Thyroid gland (tissue), 4 donors: ENCODE results near the gene UBC. TPM values are rescaled to one million over a fixed set of nuclear protein-coding genes. Genes with fewer than 3 reads are reported as not detected.
"Not testable (repeated sequence)": the region's sequence is repeated elsewhere in the genome, so short reads cannot be mapped to it uniquely, and the experiment has no call there.

Experiments
- DNase-seq, 2 donors: peaks; one replicate each; pipeline ENCODE4 v3.0.0-alpha.2; 2019
- H3K27ac ChIP-seq, 3 donors: fragments of 200-600 bp; sonication (generic); 1 replicate in 2 of 3; 2 replicates in 1 of 3; pipeline ENCODE4 v1.5.1; 2016 to 2019; ENCODE audit warnings: mild to moderate bottlenecking in 1 of 3, moderate library complexity in 1 of 3
- H3K27me3 ChIP-seq: fragments of 200-600 bp; sonication (generic); one replicate; pipeline ENCODE4 v1.5.1; 2019
- H3K36me3 ChIP-seq, 2 donors: fragments of 200-600 bp; sonication (generic); one replicate each; pipeline ENCODE4 v1.5.1; 2016 to 2019
- H3K4me1 ChIP-seq, 2 donors: fragments of 200-600 bp; sonication (generic); one replicate each; pipeline ENCODE4 v1.5.1; 2017 to 2019
- H3K4me3 ChIP-seq, 3 donors: fragments of 200-600 bp; sonication (generic); replicated peaks in 1 of 3; 1 replicate in 2 of 3; 2 replicates in 1 of 3; pipeline ENCODE4 v1.5.1; 2016; ENCODE audit warnings: mild to moderate bottlenecking in 1 of 3
- H3K9me3 ChIP-seq: fragments of 200-600 bp; sonication (generic); one replicate; pipeline ENCODE4 v1.5.1; 2017
- CTCF ChIP-seq, 6 experiments: fragments of 200-600 bp in 3 of 6; fragments of 450-650 bp in 3 of 6; sonication (generic) in 3 of 6; IDR thresholded peaks; one replicate each; pipeline ENCODE4 v1.5.1; 2016 to 2019; ENCODE audit warnings: antibody characterized with exemption in 6 of 6, mild to moderate bottlenecking in 2 of 6, inconsistent platforms in 1 of 6, moderate library complexity in 1 of 6
- POLR2A ChIP-seq, 2 donors: fragments of 450-650 bp; IDR thresholded peaks; one replicate each; pipeline ENCODE4 v1.6.1; 2017; ENCODE audit warnings: antibody characterized with exemption in 2 of 2, mild to moderate bottlenecking in 2 of 2, moderate library complexity in 1 of 2
- WGBS, 2 donors: methylation state at CpG; one replicate each; pipeline ENCODE4 v1.1.5; 2017; 5-methylcytosine and 5-hydroxymethylcytosine counted together
- intact Hi-C: fragments of 100-400 bp; cut with DNase I; formaldehyde crosslinking; loops from one replicate; pipeline ENCODE4 v1.15.1; 2023
- total RNA-seq, 4 donors: library from RNA; depleted of rRNA; stranded (reverse); fragments of >200 nt; gene quantifications; one replicate each; pipeline ENCODE4 v1.2.3, GENCODE V29; 2016

Gene UBC
- total RNA-seq, 4 donors from 2014 or later = 907 to 1,424 (median 1,000) TPM

DNA sequence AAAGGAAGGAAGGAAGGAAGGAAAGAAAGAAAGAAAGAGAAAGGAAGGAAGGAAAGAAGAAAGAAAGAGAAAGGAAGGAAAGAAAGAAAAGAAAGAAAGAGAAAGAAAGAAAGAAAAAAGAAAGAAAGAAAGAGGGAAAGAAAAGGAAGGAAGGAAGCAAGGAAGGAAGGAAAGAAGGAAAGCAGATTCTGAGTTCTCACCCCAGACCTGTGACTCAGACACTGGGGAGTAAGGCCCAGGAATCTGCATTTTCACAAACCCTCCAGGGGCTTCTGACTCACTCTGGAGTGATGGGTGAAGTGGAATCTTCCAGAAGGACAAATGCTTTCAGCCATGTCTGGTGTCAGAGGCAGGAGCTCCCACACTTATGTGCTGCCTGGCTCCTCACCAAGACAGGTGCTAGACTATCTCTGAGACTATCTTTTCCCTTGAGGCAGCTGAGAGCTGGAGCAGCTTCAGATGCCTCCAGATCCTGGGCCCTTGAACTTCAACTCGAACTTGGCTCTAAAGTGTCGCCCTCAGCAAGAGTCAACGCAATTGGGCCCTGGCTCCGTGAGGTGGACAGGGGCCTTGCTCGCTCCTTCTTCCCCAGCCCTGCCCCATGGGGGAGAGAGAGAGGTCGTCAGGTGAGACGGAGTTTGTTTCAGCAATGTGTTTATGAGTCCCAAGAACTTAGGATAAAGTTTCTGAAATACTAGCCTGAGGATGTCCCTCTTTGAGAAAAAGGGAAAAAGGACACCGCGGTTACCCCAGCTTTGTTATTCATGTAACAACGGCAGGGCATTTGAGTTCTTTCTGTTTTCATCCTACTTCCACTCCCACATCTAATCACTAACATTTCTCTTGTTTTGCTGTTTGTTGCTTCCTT is 31.0 kb downstream of the UBC start:
- H3K27me3 ChIP-seq = no peaks in the 10 kb centered on the region
- no peak for DNase-seq
- no peak overlapping the region for H3K27ac ChIP-seq
- WGBS, 2 donors = 67 to 74% methylated on average over 10 of the region's 10 CpGs
- no peak overlapping the region for H3K4me3 ChIP-seq
- H3K4me1 ChIP-seq = peaks cover 0 to 4% of the 10 kb centered on the region in 2 donors
- no peaks in the 10 kb centered on the region for H3K9me3 ChIP-seq
- intact Hi-C loops = no loop called here
- TF ChIP-seq POLR2A (IDR thresholded peaks at IDR 0.05) = no peak
- no peak for TF ChIP-seq CTCF (IDR thresholded peaks at IDR 0.05)
- H3K36me3 ChIP-seq = no peaks in the 10 kb centered on the region

DNA sequence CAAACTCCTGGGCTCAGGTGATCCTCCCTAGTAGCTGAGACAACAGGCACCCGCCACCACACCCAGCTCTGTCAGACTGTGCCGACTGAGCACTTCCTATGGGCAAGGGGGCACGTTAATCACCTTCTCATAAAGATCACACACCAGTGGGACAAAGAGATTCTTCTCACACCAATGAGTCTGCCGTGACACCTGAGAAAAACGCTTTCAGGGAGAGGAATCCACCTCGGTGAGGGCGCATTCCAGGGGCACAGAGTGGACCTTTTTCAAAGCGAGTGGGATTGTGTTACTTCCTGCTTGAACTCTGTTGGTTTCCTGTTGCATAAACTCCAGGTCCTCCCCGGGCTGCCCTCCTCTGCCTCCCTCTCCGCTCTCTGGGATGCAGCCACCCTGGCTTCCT is 33.3 kb downstream of the UBC start:
- no peaks in the 10 kb centered on the region for H3K36me3 ChIP-seq
- no peak for TF ChIP-seq CTCF (IDR thresholded peaks at IDR 0.05)
- TF ChIP-seq POLR2A (IDR thresholded peaks at IDR 0.05) = no peak

GRCh38 chr12:124880335-124880734 is 34.1 kb downstream of the UBC start:
- intact Hi-C loops, DNase-seq, H3K27me3 ChIP-seq, H3K9me3 ChIP-seq, H3K36me3 ChIP-seq, H3K4me1 ChIP-seq, H3K4me3 ChIP-seq, H3K27ac ChIP-seq: not testable (repeated sequence)
- 84 to 95% methylated on average over 11 of the region's 11 CpGs for WGBS, 2 donors

More for the DNA sequence above, 33.3 kb downstream of the UBC start:
- 59 to 66% methylated on average over 9 of the region's 10 CpGs for WGBS, 2 donors
- H3K27me3 ChIP-seq = no peaks in the 10 kb centered on the region
- intact Hi-C loops = no loop called here
- no peak overlapping the region for H3K27ac ChIP-seq
- no peaks in the 10 kb centered on the region for H3K9me3 ChIP-seq
- H3K4me1 ChIP-seq = peaks cover 0 to 4% of the 10 kb centered on the region in 2 donors
- H3K4me3 ChIP-seq = no peak overlapping the region
- no peak for DNase-seq

GRCh38 chr12:124878795-124879516 is 35.5 kb downstream of the UBC start:
- Histone ChIP-seq H3K4me3 (no peak overlapping the region), H3K27ac (no peak overlapping the region), H3K36me3 (no peaks in the 10 kb centered on the region), H3K27me3 (no peaks in the 10 kb centered on the region), H3K4me1 (no peaks in the 10 kb centered on the region), H3K9me3 (no peaks in the 10 kb centered on the region)
- TF ChIP-seq POLR2A (IDR thresholded peaks at IDR 0.05) (no peak), CTCF (IDR thresholded peaks at IDR 0.05) (no peak)
- intact Hi-C loops = loop anchor here (10.0 kb wide), 1 partner anchor 74 kb away; no protein-coding TSS in a partner anchor
- 86 to 90% methylated on average over 18 of the region's 18 CpGs for WGBS, 2 donors
- DNase-seq = no peak

- intact Hi-C loops = loop anchor here (10.0 kb wide), 1 partner anchor 73 kb away; no protein-coding TSS in a partner anchor
- Histone ChIP-seq H3K9me3 (no peaks in the 10 kb centered on the region), H3K36me3 (no peaks in the 10 kb centered on the region), H3K4me1 (no peaks in the 10 kb centered on the region), H3K4me3 (no peak overlapping the region), H3K27me3 (no peaks in the 10 kb centered on the region), H3K27ac (no peak overlapping the region)
- WGBS, 2 donors = 67 to 79% methylated on average over 3 of the region's 3 CpGs
- TF ChIP-seq POLR2A (IDR thresholded peaks at IDR 0.05) (no peak), CTCF (IDR thresholded peaks at IDR 0.05) (no peak)
- no peak for DNase-seq
Observed at GRCh38 chr12:124877423-124877822, 37.0 kb downstream of the UBC start.
